ENCODE data around the gene MBD5.

MBD5 gene

DNA sequence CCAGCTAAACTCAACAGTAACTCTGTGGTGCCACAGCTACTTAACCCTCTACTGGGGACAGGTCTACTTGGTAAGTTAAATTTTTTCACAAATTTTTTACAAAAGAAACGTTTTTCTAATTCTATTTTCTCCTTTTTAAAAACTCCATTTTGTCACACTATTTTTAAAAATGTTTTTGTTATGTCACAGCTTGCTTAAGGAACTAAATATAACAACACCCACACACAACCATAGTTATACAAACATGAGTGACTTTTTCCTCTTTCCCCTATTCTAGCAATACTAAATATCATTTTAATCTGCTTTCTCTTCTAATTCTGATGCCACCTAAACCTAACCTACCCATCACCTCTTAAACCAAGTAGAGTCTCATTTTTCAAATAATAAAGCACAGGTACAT lies 463.2 kb downstream of the MBD5 start:
- no peak for DNase-seq

DNA sequence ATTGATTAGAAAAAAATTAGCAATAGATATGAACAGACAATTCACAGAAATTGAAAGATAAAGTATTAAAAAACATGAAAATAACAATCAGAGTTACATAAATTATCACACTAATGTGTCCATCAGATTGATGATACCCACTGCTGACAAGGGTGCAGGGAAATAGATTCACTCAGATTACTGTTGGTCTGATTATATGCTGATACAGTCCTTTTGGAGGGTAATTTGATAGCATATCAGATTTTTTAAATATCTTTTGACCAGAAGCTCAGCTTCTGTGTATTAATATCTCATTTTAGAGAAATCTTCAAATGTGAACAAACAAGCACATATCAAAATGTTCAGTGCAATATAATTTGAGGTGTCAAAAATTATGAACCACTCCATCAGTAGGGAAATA lies 465.8 kb downstream of the MBD5 start:
- DNase-seq, result no peak

DNA sequence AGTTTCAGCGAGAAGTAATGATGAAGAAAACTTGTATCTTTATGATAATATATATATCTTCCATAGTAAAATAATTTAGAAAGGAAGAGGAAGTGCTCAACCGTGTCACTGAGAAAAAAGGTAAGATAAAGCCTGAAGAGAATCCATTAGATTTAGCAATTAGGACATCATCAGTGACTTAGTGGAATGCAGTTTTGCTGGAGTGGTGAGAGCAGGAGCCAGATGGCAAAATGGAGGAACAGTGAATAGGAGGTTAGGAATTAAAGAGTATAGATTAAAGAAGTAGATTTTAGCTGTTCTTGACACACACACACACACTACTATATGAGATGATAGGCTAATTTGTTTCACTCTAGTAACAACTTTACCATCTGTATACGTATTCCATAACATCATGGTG lies 466.5 kb downstream of the MBD5 start:
- no peak for DNase-seq

DNA sequence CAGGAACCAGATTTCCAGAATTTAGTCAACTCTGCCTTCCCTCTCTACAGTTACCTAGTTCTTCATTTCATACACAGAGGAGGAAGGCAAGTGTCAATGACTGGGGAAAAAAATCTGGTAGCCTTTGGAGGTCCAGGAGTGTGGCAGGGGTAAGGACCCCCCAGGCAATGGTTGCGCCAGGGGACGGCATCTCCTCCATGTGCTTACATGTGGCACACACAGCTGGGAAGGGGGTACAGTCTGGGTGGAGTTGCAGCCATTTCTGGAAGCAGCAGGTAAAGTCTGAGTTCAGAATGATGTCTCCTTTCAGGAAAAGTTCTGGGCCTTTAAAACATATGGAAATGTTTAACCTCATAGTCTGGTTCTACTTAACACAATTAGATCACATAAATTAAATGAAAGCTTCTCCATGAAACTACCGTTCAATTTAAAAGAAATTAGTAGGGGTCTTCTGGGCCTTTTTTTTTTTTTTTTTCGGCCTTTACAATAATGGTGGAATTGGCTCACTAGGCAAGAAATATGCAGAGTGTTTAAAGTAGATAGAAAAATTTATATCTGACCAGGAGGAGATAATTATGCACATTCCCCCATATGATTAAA lies 470.0 kb downstream of the MBD5 start:
- no peak for DNase-seq

DNA sequence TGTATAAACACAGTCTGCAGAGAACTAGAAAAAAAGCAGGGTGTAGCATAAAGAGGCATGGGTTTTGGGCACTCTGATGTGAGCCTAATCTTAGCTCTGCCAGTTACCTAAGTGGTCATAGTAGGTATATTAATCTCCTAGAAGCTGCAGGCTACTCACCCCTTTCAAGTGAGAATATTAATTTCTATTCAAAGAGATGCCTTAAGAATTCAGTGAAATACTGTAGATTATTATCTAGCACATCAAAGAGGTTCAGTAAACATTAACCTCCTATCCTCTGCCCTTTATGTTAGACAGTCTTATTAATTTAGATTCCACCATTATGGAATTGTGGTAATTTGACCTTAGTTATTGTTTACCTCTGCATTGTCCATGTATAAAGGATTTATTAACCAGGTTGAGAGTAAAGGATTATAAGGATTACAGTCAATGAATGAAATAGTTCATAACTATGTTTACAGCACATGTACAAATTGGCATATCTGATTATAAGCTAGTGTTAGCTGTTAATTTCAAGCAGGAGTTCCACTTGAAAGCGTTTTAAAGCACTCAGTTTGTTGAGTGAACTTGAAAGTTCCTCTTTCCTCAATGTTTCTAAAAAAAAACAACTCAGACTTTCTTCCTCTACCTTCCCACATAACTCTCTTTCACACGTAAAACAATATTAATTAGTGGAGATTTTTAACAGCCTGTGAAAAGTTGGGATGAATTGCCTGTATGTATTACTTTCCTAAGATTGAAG lies 473.1 kb downstream of the MBD5 start:
- no peak for DNase-seq

DNA sequence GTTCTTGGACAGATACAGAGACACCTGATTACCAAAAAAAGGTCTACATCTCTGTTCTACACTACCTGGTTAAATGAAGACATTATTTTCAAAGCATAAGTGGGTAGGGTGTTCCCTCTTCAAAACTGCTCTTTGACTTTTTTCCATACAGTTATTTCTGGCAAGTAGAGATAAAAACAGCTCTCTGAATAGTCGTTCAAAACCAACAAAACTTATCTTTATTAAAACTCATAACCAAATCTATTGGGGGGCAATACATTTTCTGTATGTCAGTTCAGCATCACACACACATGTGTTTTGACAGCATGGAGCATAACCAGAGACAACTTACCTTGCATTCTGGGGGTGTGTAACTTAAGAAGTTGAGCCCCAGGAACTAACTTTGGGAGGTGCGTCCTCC lies 474.7 kb downstream of the MBD5 start:
- no peak for DNase-seq

DNA sequence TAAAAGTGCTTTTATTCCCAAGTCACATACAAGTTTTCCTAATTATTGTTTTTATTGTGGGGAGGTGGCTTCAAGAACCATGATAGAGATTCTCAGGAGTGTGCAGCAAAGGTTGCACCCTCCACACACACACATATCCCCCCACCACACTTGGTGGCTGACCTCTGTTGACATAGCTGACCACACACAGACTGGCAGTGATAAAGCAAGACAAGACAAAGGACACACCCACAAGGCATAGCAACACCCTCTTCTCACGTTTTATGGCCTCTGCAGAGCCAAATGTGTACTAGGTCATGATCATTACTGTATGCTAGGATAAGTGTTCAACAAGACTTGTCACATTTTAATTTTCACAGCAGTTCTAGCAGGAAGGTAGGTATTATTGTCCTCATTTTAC lies 480.7 kb downstream of the MBD5 start:
- DNase-seq, result no peak

DNA sequence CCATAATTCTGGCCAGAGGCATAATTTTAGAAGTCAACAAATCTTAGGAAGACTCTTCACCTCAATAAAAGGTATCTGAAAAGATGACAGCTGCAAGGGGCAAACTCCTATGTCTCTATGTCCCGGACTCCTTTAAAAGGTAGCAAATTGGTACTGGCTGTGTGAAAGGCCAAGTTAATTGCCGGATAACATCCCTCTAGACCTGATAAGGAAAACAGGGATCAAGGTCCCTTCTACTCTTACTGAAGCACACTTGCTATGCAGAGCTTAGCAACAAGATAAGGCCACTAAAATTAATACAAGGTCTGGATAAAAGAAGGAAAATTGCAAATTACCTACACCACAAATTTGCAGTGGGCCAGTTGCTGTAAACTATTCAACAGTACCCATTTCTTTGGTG lies 482.6 kb downstream of the MBD5 start:
- no peak for DNase-seq

DNA sequence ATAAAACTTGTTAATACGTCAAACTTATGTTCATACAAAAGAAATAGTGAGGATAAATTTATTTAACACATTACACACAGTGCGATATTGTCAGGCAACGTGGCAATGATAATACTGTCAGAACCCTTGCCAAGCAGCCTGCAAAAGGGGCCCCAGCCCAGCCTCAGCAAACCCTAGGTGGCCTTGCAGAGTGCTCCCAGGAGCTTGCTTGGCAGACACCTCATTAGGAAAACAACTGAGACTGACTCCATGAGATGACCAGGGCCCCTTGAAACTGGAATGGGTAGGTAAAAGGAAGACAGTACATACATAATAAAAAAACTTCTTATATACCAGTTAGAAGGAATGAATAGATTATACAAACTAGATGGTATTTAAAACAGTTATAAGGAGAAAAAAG lies 487.1 kb downstream of the MBD5 start:
- DNase-seq, result no peak

DNA sequence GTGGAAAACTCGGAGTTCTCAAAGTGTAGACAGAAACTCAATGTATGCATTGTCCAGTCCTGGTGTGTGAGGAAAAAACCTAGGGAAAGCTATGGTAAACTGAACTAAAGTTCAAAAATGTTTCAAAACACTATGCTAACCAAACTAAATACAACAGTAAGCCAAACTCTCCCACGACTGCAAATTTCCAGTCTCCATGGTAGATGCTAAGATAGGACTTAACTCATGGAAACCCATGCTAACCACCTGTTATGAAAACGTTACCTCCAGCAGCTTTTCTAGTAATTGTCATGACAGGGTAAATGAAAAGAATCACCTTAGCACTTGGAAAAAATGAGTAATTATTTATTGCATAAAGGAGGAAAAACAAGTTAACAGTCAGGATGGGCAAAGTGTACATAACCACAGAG lies 488.0 kb downstream of the MBD5 start:
- DNase-seq, result no peak

DNA sequence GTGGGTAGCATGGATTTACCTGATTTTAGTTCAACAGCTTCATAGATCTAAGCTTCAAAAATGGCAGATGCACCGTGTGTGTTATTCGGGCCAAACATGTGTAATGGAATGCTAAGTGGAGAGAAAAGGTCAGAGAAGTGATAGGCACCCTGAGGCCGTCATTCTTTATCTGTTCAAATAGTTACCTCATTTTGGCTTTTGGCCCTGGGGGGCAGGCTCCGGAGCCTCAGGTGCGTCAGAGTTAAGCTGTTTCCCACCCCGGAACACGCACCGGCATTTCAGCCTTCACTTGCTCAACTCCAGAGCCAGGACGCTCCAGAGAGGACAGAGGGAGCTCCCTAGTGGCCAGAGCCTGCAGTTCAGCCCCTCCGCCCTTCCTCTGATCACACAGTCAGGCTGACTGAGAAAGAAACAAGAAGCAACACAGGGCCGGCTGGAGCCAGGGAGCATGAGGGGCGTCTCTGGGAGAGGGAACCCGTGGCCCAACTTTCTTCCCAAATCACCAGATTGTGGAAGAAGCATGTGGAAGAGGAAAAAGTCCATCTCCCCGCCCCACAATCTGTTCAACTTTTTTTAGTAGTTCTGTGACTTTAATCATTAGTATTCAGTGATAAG lies 488.5 kb downstream of the MBD5 start:
- peak; percentile 44 for DNase-seq

DNA sequence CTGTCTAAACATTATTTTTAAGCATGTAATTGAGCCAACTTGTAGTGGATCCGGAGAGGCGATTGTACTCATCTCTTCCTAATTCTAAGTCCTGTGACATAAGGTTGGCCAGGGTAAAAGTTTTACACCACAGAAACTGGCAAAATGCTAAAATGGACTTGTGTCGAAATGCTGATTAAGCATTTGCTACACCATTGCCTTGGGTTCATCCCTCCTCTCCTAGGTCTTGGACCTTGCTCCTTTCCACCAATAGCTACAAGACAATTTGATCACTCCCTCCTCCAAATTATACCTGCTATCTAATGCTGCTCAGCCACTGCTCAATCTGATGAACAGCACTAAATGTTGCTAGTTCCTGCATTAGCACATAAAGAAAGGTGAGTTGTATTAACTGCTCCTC lies 491.0 kb downstream of the MBD5 start:
- DNase-seq, result no peak

DNA sequence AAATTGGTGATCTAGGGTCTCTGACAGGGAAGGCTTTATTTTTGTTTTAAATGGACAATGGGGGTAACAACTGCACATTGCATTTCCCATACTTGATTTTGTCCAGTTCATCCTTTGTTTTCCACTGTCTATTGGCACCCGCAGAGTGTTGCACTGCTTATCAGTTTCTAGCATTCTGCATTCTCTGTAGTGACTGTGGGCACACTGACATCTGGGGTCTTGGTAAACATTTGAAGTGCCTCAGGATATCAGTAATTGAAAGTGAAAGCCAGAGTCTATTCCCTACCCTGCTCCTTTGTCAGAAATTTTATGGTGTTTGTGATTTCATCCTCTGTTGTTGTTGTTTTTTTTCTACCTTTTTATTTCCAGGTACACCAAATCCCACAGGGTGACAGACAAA lies 491.6 kb downstream of the MBD5 start:
- DNase-seq, result no peak

DNA sequence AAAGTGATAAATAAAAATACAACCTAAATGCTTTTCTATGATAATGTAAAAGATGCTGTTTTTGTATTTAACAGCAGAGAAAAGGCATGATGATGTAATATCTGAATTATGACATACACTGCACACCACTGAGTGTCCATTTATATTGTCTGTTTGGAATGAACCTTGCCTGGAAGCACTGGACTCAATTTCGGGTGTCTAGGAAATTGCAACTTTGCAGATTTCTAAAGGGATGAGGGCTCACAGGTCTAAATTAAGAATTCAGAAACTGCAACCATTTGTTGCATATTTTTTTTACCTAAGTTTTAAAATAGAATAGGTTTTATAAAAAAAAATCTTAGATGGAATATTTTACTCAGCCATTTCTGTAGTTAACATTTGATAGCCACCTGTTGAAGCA lies 492.5 kb downstream of the MBD5 start:
- DNase-seq, result no peak

DNA sequence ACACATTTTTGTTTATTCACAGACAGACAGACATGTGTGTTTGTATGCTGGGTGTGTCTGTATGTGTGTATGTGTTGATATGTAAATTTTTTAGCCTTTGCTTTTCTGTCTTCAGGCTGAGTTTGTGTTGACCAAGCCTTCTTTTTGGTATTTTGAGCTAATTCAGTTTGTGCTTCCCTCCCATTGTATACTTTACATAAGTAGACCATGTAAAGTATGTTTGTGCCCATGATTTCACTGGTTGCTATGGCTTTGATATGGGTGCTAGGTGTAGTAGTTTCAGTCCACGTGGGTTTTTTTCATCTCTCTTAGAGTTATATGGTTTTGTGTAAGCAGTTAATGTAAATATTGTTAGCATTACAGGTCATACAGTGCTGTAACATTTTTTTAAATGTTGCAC lies 494.2 kb downstream of the MBD5 start:
- no peak for DNase-seq

DNA sequence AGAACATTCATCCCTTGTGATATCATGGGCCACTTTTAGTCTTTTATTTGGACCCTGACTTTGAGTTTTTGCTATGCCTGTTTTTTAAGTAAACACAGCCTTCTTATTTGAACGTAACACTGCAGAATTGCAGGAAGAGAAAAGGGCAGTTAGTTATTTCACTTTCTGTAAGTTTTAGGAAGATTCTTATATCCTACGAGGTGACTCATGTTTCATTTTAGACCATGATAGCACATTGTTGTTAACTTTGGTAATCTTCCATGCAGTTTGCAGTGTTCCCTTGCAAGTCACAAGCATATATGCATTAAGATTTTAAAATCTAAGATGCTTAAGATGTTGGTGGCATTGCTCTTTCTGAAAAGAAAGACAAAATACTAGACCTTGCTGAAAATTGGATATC lies 495.1 kb downstream of the MBD5 start:
- DNase-seq, result no peak

DNA sequence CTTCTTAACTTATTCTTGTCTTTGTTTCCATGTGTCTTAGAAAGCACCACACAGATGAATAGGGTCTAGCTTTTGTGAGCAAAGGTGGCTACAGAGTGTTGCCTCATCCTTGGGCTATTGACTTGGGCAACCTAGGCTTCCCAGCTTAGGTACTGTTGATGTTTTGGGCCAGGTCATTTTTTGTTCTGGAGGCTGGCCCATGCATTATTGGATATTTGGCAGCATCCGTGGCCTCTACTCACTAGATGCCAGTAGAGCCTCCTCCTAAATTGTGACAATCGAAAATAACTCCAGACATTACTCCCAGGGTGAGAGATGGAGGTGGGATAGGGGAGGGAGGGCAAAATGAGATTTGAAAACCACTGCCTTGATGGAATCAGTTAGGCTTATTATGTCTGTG lies 496.4 kb downstream of the MBD5 start:
- no peak for DNase-seq

DNA sequence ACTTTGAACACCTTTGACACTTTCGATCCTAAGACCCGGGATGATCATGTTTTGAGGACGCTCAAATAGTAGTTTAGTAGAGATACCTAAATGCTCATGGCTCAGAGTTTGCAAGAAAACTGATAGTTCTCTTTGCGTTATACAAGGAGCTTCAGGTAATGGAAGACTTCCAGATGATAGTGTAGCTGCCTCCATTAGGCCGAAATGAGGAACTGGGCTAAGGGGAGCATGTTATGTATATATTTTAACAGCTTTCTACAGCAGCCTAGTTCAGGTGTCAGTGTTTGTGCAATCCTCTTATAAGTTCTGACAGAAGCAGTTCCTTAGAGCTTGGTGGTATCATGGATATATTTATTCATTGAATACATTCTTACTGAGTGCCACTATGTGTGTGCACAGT lies 496.9 kb downstream of the MBD5 start:
- no peak for DNase-seq

DNA sequence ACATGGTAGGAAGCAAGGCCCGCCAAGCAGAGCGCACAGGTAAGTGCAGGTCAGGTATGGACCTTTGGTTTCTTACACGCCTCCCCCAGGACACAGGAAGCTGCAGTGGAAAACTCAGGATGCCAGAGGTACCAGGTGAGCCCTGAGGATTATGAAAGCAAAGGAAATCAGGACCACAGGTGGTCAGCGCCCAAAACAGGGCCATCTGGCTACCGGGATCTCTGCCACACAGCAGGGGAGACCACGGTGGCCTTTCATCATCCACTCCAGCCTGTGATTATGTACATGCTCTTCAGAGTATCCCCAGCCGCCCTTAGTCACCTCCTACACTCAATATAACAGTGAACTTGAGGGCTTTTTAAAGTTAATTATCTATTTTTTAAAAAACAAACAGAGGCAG lies 498.1 kb downstream of the MBD5 start:
- no peak for DNase-seq

DNA sequence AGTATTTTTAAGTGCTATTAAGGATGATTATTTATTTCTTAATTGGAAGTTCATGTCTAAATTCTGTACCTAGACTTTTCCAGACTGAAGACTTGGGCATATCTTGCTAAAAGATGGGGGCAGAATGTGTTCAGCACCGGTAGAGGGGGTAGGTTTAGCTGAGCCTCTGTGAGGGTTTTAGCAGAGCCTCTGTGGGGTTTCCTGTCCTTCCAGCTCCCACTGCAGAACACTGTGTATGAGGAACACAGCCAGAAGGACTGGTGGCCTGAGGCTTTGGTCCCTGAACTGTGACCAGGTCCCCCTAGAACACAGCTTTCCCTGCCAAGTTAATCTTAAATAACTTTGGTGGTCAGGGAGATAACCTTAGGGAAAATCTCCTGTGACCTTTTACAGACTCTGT lies 500.3 kb downstream of the MBD5 start:
- no peak for DNase-seq

DNA sequence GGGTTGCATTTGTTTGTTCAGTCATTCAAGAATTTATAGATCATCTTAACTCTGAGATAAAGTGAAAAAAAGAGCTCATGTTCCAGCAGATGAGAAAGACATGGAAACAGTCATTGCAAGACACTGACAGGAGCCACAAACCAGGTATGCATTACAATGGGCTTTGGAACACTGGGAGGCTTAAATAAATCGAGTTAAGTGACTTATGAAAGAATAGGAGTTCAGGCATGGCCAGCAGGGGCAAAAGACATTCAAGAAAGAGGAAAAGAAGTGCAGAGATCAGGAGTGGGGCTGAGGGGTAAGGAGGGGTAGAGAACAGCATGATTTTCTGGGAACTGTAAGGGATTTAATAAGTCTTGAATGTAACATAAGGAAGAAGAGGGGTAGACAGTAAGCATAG lies 502.4 kb downstream of the MBD5 start:
- DNase-seq, result no peak

DNA sequence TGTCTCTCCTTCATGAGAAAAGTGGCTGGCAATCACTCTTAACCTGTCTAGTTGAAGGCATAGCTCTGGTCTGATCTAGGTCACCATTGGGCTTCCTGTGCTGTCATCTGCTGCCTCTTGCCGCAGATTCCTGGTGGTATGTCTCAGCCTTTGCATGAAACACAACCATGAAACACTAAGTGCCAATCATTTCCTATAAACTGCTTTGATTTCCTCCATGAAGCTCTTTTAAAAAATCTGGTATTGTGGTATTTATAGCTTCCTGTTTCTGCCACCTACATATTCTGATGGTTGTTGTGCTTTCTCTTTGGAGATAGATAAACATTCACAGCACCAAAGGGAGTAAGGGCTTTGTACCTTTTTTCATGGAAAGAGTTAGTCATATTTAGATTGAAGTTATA lies 503.6 kb downstream of the MBD5 start:
- DNase-seq, result no peak

DNA sequence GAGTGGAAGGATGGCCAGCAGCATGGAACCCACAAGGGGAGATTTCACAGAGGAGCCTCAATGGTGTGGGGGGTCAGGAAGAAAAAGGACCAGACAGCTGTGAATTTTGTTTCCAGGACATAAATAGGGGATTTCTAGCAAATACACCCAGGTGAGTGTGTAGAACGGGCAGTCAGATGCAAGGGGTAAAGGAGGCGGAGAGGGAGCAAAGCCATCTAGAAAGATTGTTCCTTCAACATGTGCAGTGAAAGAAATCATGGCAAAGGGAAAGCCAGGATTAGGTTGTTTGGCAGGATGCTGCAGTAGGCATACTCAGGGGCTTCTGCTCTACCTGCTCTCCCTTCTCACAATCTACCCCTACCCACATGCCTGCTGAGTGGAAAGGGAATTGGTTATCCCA lies 504.2 kb downstream of the MBD5 start:
- no peak for DNase-seq

DNA sequence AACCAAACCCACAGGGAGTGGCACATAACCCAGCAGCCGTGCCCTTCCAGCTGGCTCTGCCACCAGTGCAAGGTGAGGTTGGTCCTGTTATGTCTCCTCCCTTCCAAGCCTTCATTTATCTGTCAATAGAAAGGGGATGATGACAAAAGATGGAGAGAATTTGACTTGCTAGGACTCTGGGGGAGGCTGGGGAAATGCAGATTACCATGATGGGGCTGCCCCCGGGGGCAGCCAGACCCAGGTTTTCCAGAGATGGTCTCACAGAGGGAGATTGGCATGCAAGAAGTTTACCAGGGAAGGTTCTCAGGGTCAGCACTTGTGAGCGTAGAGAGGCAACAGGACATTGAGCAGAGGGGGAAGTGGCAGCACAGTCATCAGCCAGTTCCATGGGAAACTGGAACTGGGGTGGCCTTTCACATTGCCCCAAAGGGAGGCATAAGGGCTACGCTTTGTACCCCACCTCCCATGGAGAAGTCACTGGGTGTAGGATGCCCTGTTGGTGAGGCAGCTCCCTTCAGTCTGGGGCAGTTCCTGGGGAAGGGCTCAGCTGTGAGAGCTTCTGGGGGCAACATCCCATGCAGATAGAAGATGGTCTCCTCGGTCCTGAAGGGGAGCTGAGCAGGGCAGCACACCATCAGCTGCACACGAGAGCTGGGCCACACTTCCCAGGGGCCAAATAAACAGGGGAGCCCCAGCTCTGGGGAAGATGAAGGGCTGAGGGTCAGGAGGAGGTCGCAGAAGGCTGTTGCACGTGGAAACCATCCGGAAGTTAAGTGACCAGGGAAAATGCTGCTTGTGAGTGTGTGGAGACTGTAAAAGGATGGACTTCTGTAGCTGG lies 505.8 kb downstream of the MBD5 start:
- no peak for DNase-seq

Data from NCI-H524 treated with DMSO at 0.1 percent for 48 hours (cell line).